ENCODE results near the gene CALN1. TPM values are rescaled to one million over a fixed set of nuclear protein-coding genes. Genes with fewer than 3 reads are reported as not detected.

Gene CALN1
- total and polyA plus RNA-seq, 3 donors from 2014 or later: 4.3 to 6.2 (median 4.4) TPM

- 83% methylated on average over 6 to 7 of the region's 7 CpGs for WGBS, 2 donors
These were observed 331.1 kb downstream of the CALN1 start for GRCh38 chr7:72080865-72081510.

GRCh38 chr7:72080341-72080766 is 331.8 kb downstream of the CALN1 start:
- H3K27ac ChIP-seq: no peak overlapping the region
- H3K27me3 ChIP-seq: no peaks in the 10 kb centered on the region
- intact Hi-C loops (cut with DNase I; ENCODE audit: low total_unique reads): no loop called here
- no peaks in the 10 kb centered on the region for H3K9me3 ChIP-seq
- TF ChIP-seq POLR2A (IDR thresholded peaks at IDR 0.05) (no peak), CTCF (IDR thresholded peaks at IDR 0.05) (no peak)
- no peaks in the 10 kb centered on the region for H3K36me3 ChIP-seq (ENCODE audit: low read depth, missing control alignments)
- WGBS, 2 donors: 64 to 65% methylated on average over 4 of the region's 4 CpGs
- H3K4me3 ChIP-seq: no peak overlapping the region
- no peaks in the 10 kb centered on the region for H3K4me1 ChIP-seq
- no peak for DNase-seq

More at GRCh38 chr7:72080865-72081510, 331.1 kb downstream of the CALN1 start:
- DNase-seq: no peak
- Histone ChIP-seq H3K27ac (no peak overlapping the region), H3K4me1 (no peaks in the 10 kb centered on the region), H3K9me3 (no peaks in the 10 kb centered on the region), H3K4me3 (no peak overlapping the region), H3K27me3 (no peaks in the 10 kb centered on the region), H3K36me3 (ENCODE audit: low read depth, missing control alignments) (no peaks in the 10 kb centered on the region)
- intact Hi-C loops (cut with DNase I; ENCODE audit: low total_unique reads): no loop called here
- TF ChIP-seq POLR2A (IDR thresholded peaks at IDR 0.05) (no peak), CTCF (IDR thresholded peaks at IDR 0.05) (no peak)

GRCh38 chr7:72078856-72079255 is 333.3 kb downstream of the CALN1 start:
- Histone ChIP-seq H3K4me1 (no peaks in the 10 kb centered on the region), H3K9me3 (no peaks in the 10 kb centered on the region), H3K27ac (no peak overlapping the region), H3K36me3 (ENCODE audit: low read depth, missing control alignments) (no peaks in the 10 kb centered on the region), H3K27me3 (no peaks in the 10 kb centered on the region), H3K4me3 (no peak overlapping the region)
- intact Hi-C loops (cut with DNase I; ENCODE audit: low total_unique reads): no loop called here
- 89 to 92% methylated on average over 11 of the region's 11 CpGs for WGBS, 2 donors
- TF ChIP-seq POLR2A (IDR thresholded peaks at IDR 0.05): no peak
- no peak for TF ChIP-seq CTCF (IDR thresholded peaks at IDR 0.05)
- DNase-seq: no peak

GRCh38 chr7:72078301-72078700 is 333.8 kb downstream of the CALN1 start:
- intact Hi-C loops (cut with DNase I; ENCODE audit: low total_unique reads): no loop called here
- H3K4me1 ChIP-seq: no peaks in the 10 kb centered on the region
- DNase-seq: no peak

More at GRCh38 chr7:72078301-72078700, 333.8 kb downstream of the CALN1 start:
- Histone ChIP-seq H3K27ac (no peak overlapping the region), H3K4me3 (no peak overlapping the region), H3K9me3 (no peaks in the 10 kb centered on the region), H3K36me3 (ENCODE audit: low read depth, missing control alignments) (no peaks in the 10 kb centered on the region), H3K27me3 (no peaks in the 10 kb centered on the region)
- WGBS, 2 donors: 84 to 93% methylated on average over 8 of the region's 8 CpGs
- TF ChIP-seq CTCF (IDR thresholded peaks at IDR 0.05) (no peak), POLR2A (IDR thresholded peaks at IDR 0.05) (no peak)
